Stimulated activated CD4-positive, alpha-beta T cell treated with anti-CD3 and anti-CD28 coated beads, Interleukin-4, amount 100 ng/mL, for 4 hours (primary cell): ENCODE data around the gene TFDP2.
A peak's percentile ranks its signal among the peaks of the same experiment; 100 is the strongest.
"Not testable (repeated sequence)": the region's sequence is repeated elsewhere in the genome, so short reads cannot be mapped to it uniquely, and the experiment has no call there.

Experiments
- DNase-seq, 2 experiments: peaks; one replicate each; pipeline ENCODE4 v3.0.0-alpha.2; 2020

The TFDP2 gene, protein sequence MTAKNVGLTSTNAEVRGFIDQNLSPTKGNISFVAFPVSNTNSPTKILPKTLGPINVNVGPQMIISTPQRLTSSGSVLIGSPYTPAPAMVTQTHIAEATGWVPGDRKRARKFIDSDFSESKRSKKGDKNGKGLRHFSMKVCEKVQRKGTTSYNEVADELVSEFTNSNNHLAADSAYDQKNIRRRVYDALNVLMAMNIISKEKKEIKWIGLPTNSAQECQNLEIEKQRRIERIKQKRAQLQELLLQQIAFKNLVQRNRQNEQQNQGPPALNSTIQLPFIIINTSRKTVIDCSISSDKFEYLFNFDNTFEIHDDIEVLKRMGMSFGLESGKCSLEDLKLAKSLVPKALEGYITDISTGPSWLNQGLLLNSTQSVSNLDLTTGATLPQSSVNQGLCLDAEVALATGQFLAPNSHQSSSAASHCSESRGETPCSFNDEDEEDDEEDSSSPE

GRCh38 chr3:142148792-142149672 lies at the start of gene TFDP2:
TFDP2 (minus strand) TSS chr3:142149544; CDS start chr3:142101749, 47,795 bp downstream.
- peak; percentile 79 to 80 for DNase-seq

GRCh38 chr3:142188846-142189245 lies 39.5 kb upstream of the TFDP2 start:
- DNase-seq: no peak

- no peak for DNase-seq
Measured at GRCh38 chr3:142180761-142181362, 31.5 kb upstream of the TFDP2 start.

GRCh38 chr3:142175478-142175877 lies 26.1 kb upstream of the TFDP2 start:
- no peak for DNase-seq

- no peak for DNase-seq
Measured at GRCh38 chr3:142174559-142174958, 25.2 kb upstream of the TFDP2 start.

- DNase-seq: no peak
Measured at GRCh38 chr3:142168514-142168913, 19.2 kb upstream of the TFDP2 start.

- DNase-seq: no peak
Measured at GRCh38 chr3:142165194-142165593, 15.8 kb upstream of the TFDP2 start.

DNA sequence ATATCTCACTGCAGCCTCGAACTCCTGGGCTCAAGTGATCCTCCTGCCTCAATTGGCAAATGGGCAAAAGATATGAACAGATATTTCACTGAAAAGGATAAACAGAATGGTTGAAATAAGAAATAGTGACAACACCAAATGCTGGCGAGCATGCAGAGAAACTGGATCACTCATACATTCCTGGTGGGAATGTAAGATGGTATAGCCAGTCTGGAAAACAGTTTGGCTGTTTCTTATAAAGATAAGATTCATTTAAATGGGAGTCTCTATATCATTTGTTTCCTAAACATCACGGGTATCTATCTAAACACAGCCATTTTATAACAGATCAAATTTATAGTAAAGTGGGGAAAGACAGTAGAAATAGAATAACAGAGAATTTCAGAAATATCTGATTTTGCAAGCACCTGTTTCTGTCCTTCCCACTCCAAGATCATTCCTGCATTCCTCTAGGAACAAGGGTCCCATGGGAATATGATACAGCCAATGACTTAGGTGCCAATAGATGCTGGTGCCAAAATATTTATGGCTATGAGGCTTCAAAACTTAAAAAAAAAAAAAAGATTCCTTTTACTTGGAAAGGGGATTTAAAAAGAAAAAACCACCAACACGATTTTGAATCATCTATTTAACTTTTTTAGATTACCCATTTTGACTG lies 9.9 kb upstream of the TFDP2 start:
- DNase-seq: no peak

DNA sequence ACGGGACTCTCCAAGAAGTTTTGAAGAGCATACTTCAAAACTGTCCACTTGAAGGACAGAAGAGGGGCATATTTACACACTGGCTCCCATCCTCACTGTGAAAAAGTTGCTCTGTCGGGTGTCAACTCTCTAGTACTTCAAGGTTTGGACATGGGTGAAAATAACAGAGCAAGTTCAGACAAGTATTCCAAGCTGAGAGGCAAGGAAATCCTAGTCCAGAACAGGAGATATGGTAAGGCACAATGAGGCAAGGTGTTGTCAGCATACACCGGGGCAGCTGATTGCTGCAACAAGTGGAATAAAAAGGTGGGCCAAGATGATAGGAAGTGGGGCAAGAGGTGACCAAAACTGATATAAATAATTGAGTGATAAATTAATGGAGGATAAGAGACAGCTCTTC lies 4.8 kb upstream of the TFDP2 start:
- DNase-seq: no peak

- no peak for DNase-seq
Measured at GRCh38 chr3:142152384-142152783, 3.0 kb upstream of the TFDP2 start.

DNA sequence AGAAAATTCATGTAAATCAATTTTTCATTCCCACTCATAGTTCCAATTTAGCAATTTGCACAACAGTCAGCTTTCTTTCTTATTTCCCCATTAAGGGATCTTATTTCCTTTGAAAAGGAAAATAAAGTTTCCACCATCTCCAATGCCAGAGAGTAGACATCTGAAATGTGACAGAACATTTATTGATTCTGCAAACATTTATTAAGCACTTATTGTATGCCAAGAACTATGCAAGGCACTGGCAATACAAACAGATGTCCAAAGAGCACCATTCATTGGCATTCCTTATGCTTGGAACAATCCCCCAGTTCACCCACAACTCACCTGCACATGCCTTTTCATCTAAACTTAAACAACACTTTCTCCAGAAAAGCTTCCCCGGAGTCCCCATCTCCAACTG lies 2.5 kb upstream of the TFDP2 start:
- DNase-seq: no peak

DNA sequence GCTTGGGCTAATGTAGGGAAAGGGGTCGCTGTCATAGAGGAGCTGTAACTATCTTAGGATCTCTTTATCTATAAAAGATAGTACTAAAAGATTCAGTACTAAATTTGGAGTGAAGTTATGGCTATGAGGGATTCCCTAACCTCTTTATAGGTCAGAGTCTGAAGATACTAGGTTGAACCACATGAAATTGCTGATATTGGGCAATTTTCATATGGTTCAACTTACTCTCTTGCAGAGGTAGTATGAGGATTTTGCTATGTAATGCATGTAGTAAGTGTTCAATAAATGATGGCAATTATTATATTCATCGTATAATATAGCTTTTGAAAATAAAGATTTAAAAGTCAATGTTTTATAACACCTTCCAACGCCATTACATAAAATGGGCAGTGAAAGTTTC lies 1.9 kb upstream of the TFDP2 start:
- no peak for DNase-seq

DNA sequence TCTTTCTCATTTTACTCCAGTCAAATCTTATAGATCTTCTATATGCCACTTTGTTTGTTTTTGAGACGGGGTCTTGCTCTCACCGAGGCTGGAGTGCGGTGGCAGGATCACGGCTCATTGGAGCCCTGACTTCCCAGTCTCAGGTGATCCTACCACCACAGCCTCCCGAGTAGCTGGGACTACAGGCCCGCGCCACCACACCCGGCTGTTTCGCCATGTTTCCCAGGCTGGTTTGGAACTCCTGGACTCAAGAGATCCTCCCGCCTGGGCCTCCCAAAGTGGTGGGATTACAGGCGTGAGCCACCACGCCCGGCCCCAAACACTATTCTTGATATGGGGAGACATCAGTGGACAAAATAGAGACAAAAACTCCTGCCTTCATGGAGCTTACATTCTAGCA lies 927 bp upstream of the TFDP2 start:
- no peak for DNase-seq

DNA sequence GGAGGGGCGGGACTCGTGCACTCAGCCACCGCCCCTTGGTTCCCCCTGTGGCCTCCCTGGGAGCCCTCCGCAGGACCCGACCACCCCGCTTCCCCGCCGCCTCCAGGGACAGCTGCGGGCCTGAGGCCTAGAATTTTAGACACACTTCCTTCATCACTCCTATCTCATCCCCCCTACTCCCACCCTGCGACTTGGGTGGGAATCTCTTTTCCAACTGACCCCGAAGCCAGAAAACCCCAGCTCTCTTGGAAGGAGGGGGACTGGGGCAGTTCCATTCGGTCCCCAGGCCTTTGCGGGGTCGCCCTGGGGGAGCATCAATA lies 289 bp upstream of the TFDP2 start:
- DNase-seq: no peak

DNA sequence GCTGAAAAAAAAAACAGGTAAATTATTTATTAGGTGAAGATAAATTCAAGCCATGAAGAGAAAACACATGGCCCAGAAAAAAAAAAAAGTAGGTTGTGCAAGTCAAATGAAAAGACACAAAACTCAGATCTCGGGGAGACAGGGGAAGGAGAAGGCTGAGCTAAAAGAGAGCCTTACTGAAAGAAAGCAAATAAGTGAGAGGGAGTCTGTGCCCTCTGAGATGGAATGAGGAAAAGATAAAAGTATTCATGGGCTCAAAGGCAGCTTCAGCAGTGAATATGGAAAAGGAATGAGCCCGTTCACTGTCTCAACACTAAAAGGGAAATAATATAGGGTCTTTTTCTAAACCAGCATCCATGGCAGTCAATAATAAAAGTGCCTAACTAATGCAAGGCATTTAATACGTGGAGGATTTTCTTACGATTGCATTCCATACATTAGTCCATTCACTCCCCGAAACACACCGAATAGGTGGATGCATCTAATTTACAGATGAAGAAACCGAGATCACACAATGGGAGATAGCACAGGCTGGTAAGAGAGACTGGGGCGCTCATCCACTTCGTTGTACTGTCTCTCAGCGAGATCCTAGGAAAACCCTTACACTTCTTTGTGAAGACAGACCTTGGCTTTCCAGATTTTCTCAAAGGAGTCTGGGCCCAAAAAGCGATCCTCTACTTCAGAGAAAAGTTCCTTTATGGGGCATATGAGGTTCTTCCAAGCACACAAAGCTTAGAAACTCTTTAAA lies 1.1 kb downstream of the TFDP2 start:
- DNase-seq: no peak

DNA sequence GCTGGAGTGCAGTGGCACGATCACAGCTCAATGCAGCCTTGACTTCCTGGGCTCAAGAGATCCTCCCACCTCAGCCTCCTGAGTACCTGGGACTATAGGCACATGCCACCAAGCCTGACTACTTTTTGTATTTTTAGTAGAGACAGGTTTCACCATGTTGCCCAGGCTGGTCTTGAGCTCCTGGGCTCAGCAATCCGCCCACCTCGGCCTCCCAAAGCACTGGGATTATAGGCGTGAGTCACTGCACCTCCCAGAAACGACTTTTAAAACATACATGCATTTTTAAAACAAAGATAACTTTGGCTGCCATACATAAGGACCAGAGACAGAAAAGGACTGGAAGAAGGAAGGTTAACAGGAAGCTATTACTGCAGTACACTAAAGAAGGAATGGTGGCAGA lies 4.8 kb downstream of the TFDP2 start:
- not testable (repeated sequence) for DNase-seq

DNA sequence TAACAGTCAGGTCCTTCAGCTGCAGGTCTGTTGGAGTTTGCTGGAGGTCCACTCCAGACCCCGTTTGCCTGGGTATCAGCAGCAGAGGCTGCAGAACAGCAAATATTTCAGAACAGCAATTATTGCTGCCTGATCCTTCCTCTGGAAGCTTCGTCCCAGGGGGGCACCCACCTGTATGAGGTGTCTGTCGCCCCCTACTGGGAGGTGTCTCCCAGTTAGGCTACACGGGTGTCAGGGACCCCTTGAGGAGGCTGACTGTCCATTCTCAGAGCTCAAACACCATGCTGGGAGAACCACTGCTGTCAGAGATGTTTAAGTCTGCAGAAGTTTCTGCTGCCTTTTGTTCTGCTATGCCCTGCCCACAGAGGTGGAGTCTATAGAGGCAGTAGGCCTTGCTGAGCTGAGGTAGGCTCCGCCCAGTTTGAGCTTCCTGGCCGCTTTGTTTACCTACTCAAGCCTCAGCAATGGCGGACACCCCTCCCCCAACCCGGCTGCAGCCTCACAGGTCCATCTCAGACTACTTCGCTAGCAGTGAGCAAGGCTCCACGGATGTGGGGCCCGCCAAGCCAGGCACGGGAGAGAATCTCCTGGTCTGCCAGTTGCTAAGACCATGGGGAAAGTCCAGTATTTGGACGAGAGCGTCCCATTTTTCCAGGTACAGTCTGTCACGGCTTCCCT lies 8.6 kb downstream of the TFDP2 start:
- not testable (repeated sequence) for DNase-seq

DNA sequence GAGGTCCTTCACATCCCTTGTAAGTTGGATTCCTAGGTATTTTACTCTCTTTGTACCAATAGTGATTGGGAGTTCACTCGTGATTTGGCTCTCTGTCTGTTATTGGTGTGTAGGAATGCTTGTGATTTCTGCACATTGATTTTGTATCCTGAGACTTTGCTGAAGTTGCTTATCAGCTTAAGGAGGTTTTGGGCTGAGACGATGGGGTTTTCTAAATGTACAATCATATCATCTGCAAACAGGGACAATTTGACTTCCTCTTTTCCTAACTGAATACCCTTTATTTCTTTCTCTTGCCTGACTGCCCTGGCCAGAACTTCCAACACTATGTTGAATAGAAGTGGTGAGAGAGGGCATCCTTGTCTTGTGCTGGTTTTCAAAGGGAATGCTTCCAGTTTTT lies 12.3 kb downstream of the TFDP2 start:
- DNase-seq: not testable (repeated sequence)

GRCh38 chr3:142134799-142135325 lies 14.5 kb downstream of the TFDP2 start:
- DNase-seq: no peak

DNA sequence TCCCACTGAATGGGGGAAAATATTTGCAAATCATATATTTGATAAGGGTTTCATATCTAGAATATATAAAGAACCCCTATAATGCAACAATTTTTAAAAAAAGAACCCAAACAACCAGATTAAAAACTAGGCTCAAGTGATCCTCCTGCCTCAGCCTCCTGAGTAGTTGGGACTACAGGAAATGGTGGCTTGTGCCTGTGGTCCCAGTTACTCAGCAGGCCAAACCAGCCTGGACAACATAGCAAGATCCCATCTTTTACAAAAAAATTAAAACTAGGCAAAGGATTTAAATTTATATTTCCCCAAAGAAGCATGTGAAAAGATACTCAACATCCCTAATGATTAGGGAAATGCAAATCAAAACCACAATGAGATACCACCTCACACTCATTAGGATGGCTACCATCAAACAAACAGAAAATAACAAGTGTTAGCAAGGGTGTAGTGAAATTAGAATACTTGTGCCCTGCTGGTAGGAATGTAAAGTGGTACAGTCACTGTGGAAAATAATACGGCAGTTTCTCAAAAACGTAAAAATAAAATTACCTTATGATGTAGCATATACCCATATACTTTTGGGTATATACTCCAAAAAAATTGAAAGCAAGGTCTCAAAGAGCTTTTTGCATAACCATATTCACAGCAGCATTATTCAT lies 19.7 kb downstream of the TFDP2 start:
- DNase-seq: no peak
